Ovary (tissue), 3 donors: Measurements from ENCODE around the gene PTGS1.
"Not testable (repeated sequence)": the region's sequence is repeated elsewhere in the genome, so short reads cannot be mapped to it uniquely, and the experiment has no call there.

Experiments used
- CTCF ChIP-seq, 3 donors: fragments of 450-650 bp in 2 of 3; fragments of 200-600 bp in 1 of 3; IDR thresholded peaks; one replicate each; pipeline versions ENCODE4 v1.5.1 to v1.8.0; 2016 to 2022; ENCODE audit warnings: antibody characterized with exemption in 3 of 3, mild to moderate bottlenecking in 1 of 3
- EP300 ChIP-seq: sonication (generic); formaldehyde crosslinking; IDR thresholded peaks from one replicate; pipeline ENCODE4 v1.6.1; 2017; ENCODE audit warnings: antibody characterized with exemption
- POLR2A ChIP-seq: fragments of 450-650 bp; IDR thresholded peaks from one replicate; pipeline ENCODE4 v1.6.1; 2017; ENCODE audit warnings: antibody characterized with exemption, mild to moderate bottlenecking, moderate library complexity
- donor health status: DM: no; HTN: no; CAD: no.

- not testable (repeated sequence) for TF ChIP-seq CTCF (IDR thresholded peaks at IDR 0.05); POLR2A; EP300
Measured at GRCh38 chr9:122330466-122330865, 40.4 kb upstream of the PTGS1 start.
